Hematopoietic multipotent progenitor cell treated with erythropoietin and hydrocortisone succinate and interleukin-3 and kit ligand, for 8 days (in vitro differentiated cells): ENCODE results near the gene GADD45GIP1.
A peak's percentile ranks its signal among the peaks of the same experiment; 100 is the strongest.

Source experiments
- DNase-seq: peaks from one replicate; pipeline ENCODE4 v3.0.0-alpha.2; 2015

The GADD45GIP1 gene

DNA sequence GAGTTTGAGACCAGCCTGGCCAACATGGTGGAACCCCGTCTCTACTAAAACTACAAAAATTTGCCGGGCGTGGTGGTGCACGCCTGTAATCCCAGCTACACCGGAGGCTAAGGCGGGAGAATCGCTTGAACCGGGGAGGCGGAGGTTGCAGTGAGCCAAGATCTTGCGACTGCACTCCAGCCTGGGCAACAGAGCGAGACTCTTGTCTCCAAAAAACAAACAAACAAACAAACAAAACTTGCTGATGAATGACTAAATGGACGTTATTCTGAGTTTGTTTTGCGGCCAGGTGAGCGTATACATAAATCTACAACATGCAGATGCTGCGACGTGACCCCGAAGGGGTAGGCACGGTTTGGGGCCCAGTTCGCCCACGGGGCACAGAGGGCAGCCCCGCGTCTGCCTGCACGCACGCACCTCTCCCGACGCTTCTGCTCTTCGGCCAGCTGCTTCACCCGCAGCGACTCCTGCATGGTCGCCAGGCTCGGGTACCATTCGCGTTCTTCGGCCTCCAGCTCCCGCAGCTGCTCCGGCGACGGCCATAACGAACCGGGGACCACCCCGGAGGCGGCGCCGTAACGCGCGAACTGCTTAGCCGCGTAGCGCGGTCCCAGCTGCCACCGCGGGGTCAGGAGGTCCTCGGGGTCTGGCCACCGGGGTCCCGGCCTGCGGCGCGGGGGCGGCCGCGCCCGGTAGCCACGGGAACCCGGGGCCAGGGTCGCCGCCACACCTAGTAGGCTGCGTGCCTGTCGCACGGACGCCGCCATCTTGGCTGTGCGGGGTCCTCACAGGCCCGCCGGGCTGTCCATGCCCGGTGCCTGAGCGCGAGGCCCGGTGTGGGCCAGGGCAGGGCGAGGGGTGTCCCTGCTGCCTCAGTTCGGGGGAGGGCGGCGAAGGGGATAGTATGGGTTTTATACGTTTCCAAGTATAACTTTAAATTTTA is at the start of gene GADD45GIP1:
Gene GADD45GIP1, minus strand, starts transcription at position 778 of the 943 bp plus-strand sequence. Its CDS starts 11 bp downstream, at position 767.
- DNase-seq, result peak; percentile 86

DNA sequence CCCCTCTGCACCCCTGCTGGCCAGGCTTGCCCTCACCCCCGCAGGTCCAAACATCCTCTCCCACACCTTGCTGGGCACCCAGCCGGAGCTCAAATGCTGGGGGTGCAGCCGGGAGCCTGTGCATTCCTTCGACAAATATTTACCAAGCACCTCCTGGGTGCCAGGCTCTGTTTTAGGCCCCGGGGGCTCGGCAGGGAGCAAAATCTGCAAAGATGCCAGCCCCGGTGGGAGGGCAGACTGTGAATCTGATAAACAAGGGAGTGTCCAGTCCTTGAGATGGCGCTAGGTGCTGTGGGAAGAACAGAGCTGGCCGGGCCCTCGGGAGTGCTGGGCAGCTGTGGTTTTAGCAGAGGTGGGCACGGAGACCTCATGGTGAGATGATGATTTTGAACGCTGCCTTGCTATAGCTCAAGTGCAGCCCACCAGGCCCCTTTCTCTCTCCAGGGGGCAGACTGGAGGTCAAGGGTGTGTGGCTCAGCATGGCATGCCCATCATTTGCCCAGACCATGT is 48.9 kb upstream of the GADD45GIP1 start:
- no peak for DNase-seq

DNA sequence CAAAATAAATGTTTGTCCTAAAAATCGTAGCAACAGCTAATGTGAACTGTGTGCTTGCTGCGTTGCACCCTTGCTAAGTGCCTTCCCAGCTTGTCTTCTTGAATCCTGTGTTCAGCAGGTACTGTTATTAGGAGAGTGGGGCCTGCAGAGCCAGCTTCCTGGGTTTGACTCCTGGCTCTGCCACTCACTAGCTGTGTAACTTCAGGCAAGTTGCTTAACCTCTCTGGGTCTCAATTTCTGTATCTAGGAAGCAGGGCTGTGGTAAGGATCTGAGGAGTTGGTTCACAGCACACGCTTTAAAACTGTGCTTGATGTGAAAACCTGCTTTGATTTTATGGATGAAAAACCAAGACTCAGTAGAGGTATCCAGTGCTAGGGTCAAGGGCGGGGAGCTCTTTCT is 48.2 kb upstream of the GADD45GIP1 start:
- no peak for DNase-seq

DNA sequence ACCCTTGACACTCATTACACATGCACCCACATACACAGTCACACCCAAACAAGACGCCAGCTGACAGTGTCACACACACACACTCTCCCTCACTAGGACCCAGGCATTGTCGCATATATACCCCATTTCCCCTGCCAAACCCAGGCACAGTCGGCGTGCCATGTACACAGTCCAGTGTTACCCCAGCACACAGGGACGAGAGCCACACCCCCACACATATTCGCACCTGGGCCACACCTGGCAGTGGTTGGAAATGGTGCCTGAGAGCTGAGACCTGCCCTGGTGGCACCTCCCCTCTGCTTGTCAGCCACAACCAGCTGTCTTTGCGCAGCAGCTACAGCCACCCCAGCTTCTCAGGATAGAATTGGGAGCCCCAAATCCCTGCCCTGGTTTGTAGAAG is 47.2 kb upstream of the GADD45GIP1 start:
- DNase-seq, result no peak

DNA sequence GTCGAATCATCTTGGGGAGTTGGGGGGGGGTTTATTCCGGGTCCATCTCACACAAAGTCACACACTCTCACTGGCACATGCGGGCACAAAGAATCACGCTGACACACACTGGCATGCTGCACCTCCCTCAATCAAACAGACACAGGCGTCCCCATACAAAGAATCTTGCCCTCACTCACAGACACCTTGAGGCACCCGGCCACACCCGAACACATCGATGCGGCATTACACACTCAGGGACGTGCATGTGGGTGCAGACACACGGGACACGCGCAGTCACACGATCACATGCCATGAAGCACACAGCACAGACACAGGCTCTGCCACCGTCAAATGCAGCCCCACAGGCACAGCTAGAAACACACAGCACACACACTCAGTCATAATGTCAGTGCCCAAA is 46.1 kb upstream of the GADD45GIP1 start:
- no peak for DNase-seq

DNA sequence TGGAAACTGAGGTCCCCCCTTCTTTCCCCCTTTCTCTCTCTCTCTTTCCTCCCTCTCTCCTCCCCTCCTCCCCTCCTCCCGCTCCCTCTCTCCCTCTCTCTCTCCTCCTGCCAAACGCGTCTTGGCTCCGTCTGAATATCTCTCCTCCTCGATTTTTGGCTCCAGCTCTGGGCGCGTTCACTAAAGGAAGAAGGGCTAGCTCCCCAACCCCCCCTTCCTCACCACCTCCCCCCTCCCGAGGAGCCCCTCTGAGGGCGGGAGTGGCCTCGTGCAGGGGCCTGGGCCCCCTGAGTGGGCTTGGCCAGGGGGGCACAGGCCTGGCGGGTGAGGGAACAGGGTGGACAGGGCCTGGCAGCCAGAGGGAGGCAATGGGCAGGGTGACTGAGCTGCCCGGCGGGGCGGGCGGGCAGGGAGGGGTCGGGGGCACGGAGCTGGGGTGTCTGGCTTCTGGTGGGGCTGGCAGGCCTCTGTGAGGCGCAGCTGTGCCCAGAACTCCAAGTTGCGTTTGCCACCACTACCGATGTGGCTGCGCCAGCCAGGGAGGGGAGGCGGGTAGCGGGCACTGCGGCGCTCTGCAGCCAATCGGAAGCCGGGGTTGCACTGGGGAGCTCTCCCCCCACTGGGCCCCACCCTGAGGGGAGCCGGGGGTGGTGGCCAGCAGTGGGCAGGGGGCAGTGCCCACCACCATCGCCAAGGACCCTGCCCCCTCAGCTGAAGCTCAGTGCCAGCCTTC is 45.3 kb upstream of the GADD45GIP1 start:
- DNase-seq, result no peak

DNA sequence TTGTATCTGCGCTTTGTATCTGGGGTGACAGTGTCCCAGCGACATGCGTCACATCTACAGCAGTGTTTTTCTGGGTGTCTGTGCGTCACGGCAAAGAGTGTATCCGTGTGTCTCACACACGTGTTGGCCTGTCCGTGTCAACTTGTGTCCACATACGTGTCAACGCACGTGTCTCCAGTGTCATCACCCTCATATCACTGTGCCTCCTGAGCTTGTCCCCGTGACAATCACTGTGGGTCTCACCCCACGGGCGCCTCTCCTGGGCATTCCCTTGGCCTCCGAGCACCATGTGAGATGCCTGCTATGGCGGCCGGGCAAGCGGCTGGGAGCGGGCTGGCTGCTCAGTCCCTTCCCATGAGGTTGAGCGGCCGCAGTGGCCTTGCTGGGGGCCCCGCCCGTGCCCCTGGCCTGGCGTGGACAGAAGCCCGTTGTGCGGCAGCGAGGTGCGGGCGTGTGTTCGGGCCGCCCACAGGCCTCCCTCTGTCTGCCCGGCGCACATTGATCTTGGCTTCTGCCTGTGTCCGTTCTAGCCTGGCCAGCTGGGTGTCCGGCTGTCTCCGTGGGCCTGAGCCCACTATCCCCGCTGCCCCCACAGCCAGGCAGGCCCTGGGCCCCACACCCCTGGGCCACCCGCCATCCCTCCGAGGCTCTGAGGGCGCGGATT is 44.6 kb upstream of the GADD45GIP1 start:
- no peak for DNase-seq

DNA sequence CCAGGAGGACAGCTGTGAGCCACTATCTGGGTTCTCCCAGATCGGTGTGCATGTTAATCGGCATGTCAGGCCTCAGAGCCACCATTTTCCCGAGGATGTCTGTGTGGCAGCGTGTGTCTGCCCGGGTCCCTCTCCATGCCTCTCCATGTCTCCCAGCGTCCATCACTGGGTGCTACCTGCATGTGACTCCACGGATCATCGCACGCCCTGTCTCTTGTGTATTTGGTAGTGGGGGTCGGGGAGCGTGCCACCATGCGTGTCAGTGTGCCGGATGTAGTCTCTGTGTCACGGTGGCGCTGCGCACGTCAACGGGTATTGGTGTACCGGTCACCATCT is 44.1 kb upstream of the GADD45GIP1 start:
- DNase-seq, result no peak

DNA sequence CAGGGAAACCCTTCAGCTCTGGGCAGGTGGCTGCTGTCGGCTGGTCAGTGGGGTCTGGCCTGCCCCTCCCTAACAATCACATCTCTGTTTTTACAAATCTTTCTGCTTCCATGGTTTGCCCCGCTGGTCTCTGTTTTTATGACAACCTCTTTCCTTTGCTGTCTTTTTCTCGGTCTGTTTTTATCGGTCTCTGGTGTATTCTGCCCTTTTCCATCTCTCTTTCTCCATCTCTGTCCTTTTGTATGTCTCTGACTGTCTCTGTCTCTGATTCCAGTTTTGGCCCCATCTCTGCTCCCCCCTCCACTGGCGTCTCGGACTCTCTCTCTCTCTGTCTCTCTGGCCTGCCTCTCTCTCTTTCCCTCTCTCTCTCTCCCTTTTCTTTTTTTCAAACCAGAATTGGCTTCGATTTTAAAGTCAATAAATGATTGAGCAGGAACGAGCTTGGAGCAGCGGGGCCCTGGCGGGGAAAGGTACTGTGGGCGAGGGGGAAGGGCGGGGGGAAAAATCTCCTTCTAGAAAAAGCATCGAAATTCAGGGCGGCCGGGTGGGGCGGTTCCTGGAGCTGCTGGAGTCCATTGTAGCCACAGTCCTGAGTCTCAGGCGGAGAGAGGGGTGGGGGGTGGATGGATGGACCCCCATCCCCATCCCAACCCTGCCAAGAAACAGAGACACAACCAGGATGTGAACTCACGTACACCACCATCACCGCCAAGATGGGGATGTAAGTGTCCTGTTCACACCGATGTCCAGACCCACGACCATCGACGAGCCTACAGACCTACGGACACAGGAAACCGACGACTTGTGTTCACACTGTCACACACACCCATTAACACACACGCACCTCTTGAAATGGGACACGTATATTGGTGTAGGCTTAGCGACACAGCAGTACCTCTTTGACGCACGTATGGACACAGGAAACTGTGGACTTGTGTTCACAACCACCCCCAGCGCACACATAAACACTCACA is 41.2 kb upstream of the GADD45GIP1 start:
- DNase-seq, result no peak

DNA sequence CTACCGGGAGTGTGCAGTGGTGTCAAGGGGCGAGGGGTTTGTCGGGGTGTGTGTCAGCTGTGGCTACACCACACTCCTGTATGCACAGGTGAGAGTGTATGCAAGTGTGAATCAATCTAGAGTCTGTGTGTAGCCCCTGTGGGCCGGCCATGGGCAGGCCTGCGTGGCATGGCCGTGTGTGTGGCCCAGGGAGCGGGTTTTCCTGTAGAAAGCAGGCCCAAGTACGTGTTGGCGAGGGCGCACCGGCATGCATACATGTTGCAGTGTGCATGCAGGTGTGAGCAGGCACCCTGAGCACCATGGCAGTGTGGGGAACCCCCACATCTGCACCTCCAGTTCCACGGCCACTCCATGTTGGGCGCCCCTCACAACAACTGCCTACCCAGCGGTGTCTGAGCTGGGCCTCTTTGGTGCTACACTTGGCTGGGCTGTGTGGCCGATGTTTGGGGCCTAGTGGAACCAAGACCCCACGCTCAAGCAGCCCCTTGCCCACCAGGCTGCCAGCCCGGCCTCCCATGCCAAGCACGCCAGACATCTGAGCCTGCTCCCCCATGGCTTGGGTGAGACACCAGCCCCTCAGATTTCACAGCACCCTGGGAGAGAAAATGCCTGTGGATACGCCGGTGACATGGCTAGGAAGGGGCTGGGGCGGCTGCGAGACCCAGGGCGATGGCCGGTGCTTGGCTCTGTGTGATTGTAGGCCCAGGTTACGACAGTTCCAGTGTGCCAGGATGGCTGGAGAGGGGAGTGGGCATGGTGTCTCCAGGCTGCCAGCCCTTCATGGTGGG is 40.4 kb upstream of the GADD45GIP1 start:
- DNase-seq, result no peak

DNA sequence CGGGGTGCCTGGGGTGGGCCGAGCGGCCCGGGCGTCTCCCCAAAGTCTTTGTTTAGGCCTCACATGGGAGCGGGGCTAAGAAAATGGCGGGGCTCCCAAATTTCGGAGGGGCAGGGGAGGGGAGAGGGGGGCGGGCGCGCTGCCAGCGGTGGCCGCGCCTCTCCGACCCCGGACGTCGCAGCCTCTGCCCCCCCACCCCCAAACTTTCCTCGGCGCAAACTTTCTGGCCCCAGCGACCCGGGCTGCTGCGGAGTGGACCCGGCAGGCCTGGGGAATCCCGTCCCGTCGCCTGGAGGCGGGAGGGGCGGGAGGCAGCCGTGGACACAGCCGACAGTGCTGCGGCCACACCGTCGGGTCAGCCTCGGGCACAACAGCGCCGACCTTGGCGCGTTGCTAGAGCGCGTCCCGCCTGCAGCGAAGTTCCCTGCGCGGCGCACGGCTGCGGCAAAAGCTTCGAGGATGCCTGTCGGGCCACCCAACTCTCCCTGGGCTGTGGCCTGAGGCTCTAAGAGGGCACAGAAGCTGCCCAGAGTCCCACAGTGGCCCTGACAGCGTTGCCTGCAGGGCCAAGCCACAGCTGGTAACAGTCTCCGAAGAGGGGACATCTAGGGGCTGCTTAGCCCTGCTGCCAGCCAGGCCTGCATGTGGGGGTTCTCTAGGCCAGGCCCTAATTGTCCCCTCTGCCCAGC is 39.5 kb upstream of the GADD45GIP1 start:
- peak; percentile 38 for DNase-seq

DNA sequence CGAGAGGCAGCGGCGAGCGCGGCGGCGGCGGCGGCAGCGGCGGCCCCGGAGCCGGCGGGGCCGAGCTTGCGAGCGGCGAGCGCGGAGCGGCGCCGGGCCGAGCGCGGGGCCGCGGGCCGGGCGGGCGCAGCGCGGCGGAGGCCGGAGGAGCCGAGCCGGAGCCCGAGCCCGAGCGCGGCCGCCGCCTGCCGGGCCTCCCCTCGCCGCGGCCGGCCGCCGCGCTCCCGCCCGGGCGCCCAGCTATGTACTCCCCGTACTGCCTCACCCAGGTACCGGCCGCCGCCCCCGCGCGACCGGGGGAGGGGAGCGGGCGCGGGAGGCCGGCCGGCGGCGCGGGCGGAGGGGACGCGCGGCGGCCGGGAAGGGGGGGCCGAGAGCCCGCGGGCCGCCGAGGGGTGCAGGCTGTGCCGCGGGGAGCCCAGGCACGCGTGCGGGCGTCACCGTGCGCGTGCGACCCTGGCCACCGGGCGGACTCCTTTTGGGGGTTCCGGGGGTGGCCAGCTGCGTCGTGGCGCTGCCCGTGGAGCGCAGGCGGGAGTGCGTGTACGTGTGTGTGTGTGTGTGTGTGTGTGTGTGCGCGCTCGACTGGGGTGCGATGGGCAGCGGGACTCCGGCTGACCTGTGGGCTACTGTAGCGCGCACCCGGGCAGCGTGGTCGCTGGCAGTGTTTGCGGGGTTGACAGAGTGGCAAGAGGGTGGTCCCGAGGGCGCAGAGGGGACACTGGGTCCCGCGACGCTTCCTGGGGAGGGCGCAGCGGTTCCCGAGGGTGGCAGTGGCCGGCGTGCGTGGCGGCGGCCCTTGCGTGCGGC is 38.8 kb upstream of the GADD45GIP1 start:
- DNase-seq, result no peak

DNA sequence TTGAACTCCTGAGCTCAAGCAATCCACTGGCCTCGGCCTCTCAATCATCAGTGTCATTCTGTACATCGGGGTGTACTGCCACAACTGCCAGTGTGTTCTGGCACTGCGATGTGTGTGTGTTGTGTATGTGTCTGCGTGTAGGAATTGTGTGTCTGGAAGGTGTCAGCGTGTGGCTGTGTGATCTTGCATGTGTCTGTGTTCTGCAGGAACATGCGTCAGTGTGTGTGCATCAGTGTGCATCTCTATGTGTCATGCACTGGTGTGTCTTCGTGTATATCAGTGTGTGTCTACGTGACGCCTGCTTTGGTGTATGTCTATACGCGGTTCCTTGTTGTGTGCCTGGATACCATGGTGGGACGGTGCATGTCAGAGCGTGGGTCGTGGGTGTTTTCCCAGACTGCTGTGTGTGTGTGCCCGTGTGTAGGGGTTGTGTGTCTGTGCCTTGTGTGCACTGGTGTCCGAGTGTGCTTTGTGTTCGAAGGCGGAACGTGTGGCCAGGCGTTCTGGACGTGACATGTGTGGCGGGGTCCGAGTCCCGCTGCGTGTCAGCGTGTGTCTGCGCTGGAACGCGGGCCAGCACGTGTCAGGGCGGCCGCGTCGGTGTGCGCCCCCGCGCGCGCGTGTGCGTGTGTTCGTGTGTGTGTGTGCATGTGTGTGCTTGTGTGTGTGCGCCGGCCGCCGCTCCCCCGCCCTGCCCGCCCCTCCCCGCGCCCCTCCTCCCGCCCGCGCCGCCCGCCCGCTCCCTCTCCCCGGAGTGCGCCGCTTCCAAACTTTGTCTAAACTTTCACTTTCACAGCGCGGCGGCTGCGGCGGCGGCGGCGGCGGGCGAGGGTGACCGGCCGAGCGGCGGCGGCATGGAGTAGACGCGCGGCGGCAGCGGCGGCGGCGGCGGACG is 37.9 kb upstream of the GADD45GIP1 start, which contains the start of gene NFIX:
Gene NFIX, plus strand, starts transcription at position 775 of the 895 bp plus-strand sequence. CDS start 363 bp downstream, outside the sequence.
- peak; percentile 50 for DNase-seq

DNA sequence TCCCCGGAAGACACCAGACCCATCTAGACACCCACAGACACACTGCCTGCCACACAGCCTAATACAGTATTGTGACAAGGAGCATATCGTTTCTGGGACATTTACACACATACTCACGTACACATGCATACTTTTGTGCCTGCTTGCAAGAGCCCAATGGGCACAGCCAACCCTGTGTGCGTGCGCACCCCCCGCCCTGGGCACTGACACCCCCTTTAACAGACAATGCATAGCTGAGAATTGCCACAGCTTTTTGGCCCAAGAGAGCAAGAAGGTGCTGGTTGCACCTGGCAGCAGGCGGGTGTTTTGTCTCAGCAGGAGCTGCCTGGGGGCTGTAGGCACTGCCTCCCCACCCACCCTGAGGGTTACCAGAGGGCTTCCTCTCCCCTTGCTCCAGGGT is 36.5 kb upstream of the GADD45GIP1 start:
- DNase-seq, result no peak

DNA sequence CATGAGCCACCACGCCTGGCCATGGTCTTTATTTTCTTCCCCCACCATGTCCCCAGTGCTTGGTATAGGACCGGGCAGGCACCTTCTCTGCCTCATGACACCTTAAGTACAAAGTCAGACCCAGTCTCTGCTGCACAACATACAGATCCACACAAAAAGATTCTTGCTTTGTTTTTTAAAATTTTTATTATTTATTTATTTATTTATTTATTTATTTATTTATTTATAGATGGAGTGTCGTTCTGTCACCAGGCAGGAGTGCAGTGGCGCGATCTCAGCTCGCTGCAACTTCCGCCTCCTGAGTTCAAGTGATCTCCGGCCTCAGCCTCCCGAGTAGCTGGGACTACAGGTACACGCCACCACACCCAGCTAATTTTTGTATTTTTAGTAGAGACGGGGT is 35.7 kb upstream of the GADD45GIP1 start:
- no peak for DNase-seq

DNA sequence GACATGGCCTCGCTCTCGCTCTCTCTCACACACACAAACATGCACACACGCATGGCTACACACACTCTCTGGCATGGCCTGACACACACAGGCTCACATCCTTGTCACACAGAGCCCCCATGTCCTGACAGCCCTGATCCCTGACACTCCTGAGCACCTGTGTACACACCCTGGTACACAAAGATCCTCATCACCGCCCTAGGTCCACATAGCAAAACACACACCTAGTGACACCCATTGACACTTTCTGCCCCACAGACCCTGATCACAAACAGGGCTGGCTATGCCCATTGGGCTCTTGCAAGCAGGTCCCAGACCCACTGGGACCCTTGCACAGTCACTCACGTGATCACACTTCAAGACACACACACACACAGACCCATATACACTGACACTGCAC is 34.3 kb upstream of the GADD45GIP1 start:
- DNase-seq, result no peak

DNA sequence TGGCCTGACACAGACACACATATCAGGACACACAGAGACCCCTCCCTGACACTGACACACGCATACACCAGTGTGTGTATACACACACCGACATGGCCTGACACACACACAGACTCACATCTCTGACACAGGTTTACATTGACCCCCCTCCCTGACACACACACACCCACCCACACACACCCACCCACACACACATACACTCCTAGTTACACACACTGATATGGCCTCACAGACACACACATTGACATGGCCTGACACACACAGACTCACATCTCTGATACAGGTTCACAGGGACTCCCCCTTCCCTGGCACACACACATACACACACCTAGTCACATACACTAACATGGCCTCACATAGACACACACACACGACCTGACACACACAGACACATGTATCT is 33.8 kb upstream of the GADD45GIP1 start:
- DNase-seq, result no peak

DNA sequence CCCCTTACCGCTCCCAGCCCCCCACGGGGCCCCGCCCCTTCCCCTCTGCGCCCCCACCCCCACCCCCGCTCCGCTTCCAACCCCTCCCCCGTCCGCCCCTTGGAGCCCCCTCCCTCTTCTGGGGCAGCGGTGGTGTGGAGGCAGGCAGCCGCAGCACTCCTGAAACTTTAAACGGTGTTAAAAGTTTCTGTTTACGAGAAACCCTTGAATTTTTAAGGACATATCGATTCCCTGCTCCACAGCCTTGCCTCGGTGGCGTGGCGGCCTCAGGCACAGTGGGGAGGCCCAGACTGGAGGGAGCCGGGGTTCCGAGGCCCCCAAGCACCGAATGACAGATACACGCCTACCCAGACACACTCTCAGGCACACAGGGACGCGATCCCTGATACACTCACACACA is 33.4 kb upstream of the GADD45GIP1 start:
- DNase-seq, result no peak

DNA sequence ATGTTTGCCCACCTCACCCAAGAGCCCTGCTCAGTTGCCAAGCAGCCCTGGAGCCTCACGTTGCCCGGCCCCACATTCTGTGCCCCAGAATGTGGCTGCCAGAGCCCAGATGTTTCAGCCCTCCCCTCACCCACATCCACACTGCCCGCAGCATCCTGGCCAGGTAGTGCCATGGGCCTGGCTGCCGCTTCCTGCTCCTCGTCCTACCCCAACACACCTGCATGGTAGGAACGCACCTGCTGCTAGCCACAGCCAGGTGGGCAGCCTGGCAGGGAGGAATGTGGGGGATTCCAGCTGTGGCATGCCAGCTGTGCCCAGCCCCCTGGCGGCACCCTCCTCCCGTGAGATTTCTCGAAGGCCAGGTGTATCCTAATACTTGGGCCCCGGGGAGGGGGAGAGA is 30.8 kb upstream of the GADD45GIP1 start:
- no peak for DNase-seq
